B cell (primary cell): ENCODE results near the gene TYROBP. TPM values are rescaled to one million over a fixed set of nuclear protein-coding genes. Genes with fewer than 3 reads are reported as not detected.
A peak's percentile ranks its signal among the peaks of the same experiment; 100 is the strongest.

Source experiments
- ATAC-seq: fragments of 200-7000 bp; cut with Tn5 transposase; one replicate; pipeline ENCODE4 v1.10.0; 2021; ENCODE audit warnings: low read depth, mild to moderate bottlenecking, moderate number of reproducible peaks, moderate library complexity
- CTCF ChIA-PET: fragments of 350-600 bp; sonication (Branson Sonifier 250); formaldehyde crosslinking; loops from one replicate; lab custom pipeline; 2021; ENCODE audit warnings: antibody characterized with exemption, inconsistent platforms; lab: Charles Lee
- POLR2A ChIA-PET: fragments of 350-600 bp; sonication (Branson Sonifier 250); formaldehyde crosslinking; loops from one replicate; lab custom pipeline; 2021; ENCODE audit warnings: antibody characterized with exemption; lab: Charles Lee
- DNase-seq: peaks from one replicate; pipeline ENCODE4 v3.0.0; 2013
- H2AFZ ChIP-seq: 2 replicates; pipeline ENCODE4 v1.6.1; 2012; ENCODE audit warnings: mild to moderate bottlenecking, low read depth, low read length; ENCODE audit not compliant: insufficient read depth, poor library complexity, severe bottlenecking
- H3K27ac ChIP-seq, 2 donors: 1 replicate in 1 of 2; 2 replicates in 1 of 2; pipeline ENCODE4 v1.5.1; 2012 to 2013; ENCODE audit warnings: low read length in 2 of 2, mild to moderate bottlenecking in 2 of 2, moderate library complexity in 1 of 2
- H3K27me3 ChIP-seq, 4 experiments: fragments of 200-600 bp in 1 of 4; sonication (generic) in 1 of 4; replicated peaks in 1 of 4; 1 replicate in 2 of 4; 2 replicates in 2 of 4; pipeline versions ENCODE4 v1.6.1 to v1.7.0; 2013 to 2016; ENCODE audit warnings: low read length in 3 of 4, mild to moderate bottlenecking in 2 of 4, mixed read lengths in 1 of 4, moderate library complexity in 1 of 4; ENCODE audit not compliant: insufficient read depth in 4 of 4, control insufficient read depth in 3 of 4; ENCODE audit errors: control extremely low read depth in 1 of 4
- H3K36me3 ChIP-seq, 2 experiments: replicated peaks in 1 of 2; 1 replicate in 1 of 2; 2 replicates in 1 of 2; pipeline versions ENCODE4 v1.6.1 to v1.7.1; 2013; ENCODE audit warnings: low read length in 1 of 2; ENCODE audit not compliant: insufficient read depth in 2 of 2, control insufficient read depth in 1 of 2; ENCODE audit errors: control extremely low read depth in 1 of 2, extremely low read depth in 1 of 2
- H3K4me1 ChIP-seq, 2 donors: fragments of 200-600 bp in 1 of 2; sonication (generic) in 1 of 2; 1 replicate in 1 of 2; 2 replicates in 1 of 2; pipeline versions ENCODE4 v1.5.1 to v1.6.1; 2013 to 2017; ENCODE audit warnings: low read length in 2 of 2; ENCODE audit not compliant: control insufficient read depth in 2 of 2, insufficient read depth in 2 of 2
- H3K4me2 ChIP-seq: replicated peaks from 2 replicates; pipeline ENCODE3; 2012; ENCODE audit warnings: mild to moderate bottlenecking, low read depth, low read length; ENCODE audit not compliant: poor library complexity, severe bottlenecking
- H3K4me3 ChIP-seq, 5 experiments: fragments of 200-600 bp in 1 of 5; sonication (generic) in 1 of 5; 1 replicate in 3 of 5; 2 replicates in 2 of 5; pipeline versions ENCODE4 v1.5.1 to v1.7.0; 2011 to 2016; ENCODE audit warnings: low read length in 4 of 5, mild to moderate bottlenecking in 4 of 5, low read depth in 2 of 5, control low read depth in 1 of 5, moderate library complexity in 1 of 5; ENCODE audit not compliant: insufficient read depth in 1 of 5; ENCODE audit errors: control extremely low read depth in 1 of 5, extremely low read depth in 1 of 5
- H3K79me2 ChIP-seq: fragments of 200-600 bp; sonication (generic); one replicate; pipeline ENCODE4 v1.6.0; 2016; ENCODE audit warnings: low read length; ENCODE audit not compliant: control insufficient read depth, insufficient read depth
- H3K9ac ChIP-seq: fragments of 200-600 bp; sonication (generic); 2 replicates; pipeline ENCODE4 v1.6.1; 2017; ENCODE audit warnings: mild to moderate bottlenecking, low read length, moderate library complexity
- H3K9me3 ChIP-seq, 3 donors: one replicate each; pipeline versions ENCODE4 v1.6.1 to v1.7.1; 2013; ENCODE audit warnings: low read length in 2 of 3; ENCODE audit not compliant: control insufficient read depth in 2 of 3, insufficient read depth in 1 of 3; ENCODE audit errors: control extremely low read depth in 1 of 3
- H4K20me1 ChIP-seq: 2 replicates; pipeline ENCODE4 v1.6.0; 2012; ENCODE audit warnings: mild to moderate bottlenecking, low read length; ENCODE audit not compliant: insufficient read depth, control insufficient read depth, poor library complexity, severe bottlenecking
- H3K27ac Mint-ChIP-seq: one replicate; pipeline ENCODE4 v1.8.0; 2021; ENCODE audit warnings: mixed read lengths
- H3K27me3 Mint-ChIP-seq: one replicate; pipeline ENCODE4 v1.8.0; 2021; ENCODE audit warnings: mixed read lengths
- H3K4me1 Mint-ChIP-seq: one replicate; pipeline ENCODE4 v1.8.0; 2021; ENCODE audit warnings: mixed read lengths
- H3K4me3 Mint-ChIP-seq: one replicate; pipeline ENCODE4 v1.8.0; 2021; ENCODE audit warnings: mixed read lengths
- H3K9me3 Mint-ChIP-seq: one replicate; pipeline ENCODE4 v1.8.0; 2022; ENCODE audit warnings: mixed read lengths; ENCODE audit not compliant: insufficient read depth
- CTCF ChIP-seq: fragments of 200-600 bp; IDR thresholded peaks from one replicate; pipeline ENCODE4 v1.8.0; 2022; ENCODE audit warnings: antibody characterized with exemption, mild to moderate bottlenecking
- EZH2 ChIP-seq: IDR thresholded peaks from 2 replicates; pipeline ENCODE4 v1.6.1; 2012; ENCODE audit warnings: borderline replicate concordance, low read depth, mild to moderate bottlenecking, moderate library complexity, low read length; ENCODE audit not compliant: insufficient read depth, poor library complexity, severe bottlenecking
- WGBS: methylation state at CpG from one replicate; pipeline ENCODE4 v1.1.5; 2013; ENCODE audit warnings: missing lambda C conversion rate; ENCODE audit not compliant: insufficient coverage; 5-methylcytosine and 5-hydroxymethylcytosine counted together
- intact Hi-C: fragments of 100-400 bp; cut with micrococcal nuclease; formaldehyde crosslinking; loops from one replicate; pipeline ENCODE4 v1.10.0; 2022
- polyA plus RNA-seq: library from polyadenylated mRNA; depleted of rRNA; stranded (reverse); fragments of >200 nt; gene quantifications from 2 replicates; pipeline ENCODE4 v1.2.3, GENCODE V29; 2012
- total RNA-seq, 2 donors: library from RNA; stranded (reverse); fragments of 120-200 nt in 1 of 2; gene quantifications; 1 replicate in 1 of 2; 2 replicates in 1 of 2; pipeline versions ENCODE4 v1.2.3 to v1.2.4, GENCODE V29; 2013 to 2022

Gene TYROBP
- total and polyA plus RNA-seq, 2 donors (not counting 1 experiment from before 2014, with no cell fraction given): 2.7 to 25.6 TPM

- no peak for TF ChIP-seq CTCF
- no peak for TF ChIP-seq EZH2
- Histone ChIP-seq H3K36me3 (no peaks in the 10 kb centered on the region), H3K27me3 (no peaks in the 10 kb centered on the region), H3K79me2 (no peaks in the 10 kb centered on the region), H3K4me3 (no peak overlapping the region), H4K20me1 (no peaks in the 10 kb centered on the region), H3K4me1 (peaks cover 34 to 48% of the 10 kb centered on the region in 2 donors), H3K4me2 (peak overlapping the region; percentile 44), H2AFZ (no peak overlapping the region), H3K27ac (peak overlapping the region; percentile 50 to 86), H3K9me3 (peaks cover 0 to 9% (median 0%) of the 10 kb centered on the region in 3 donors), H3K9ac (no peak overlapping the region)
- peak overlapping the region; percentile 97 for H3K27ac Mint-ChIP-seq
- POLR2A ChIA-PET: interaction anchor here (0.7 to 3.5 kb wide), 6 partner anchors 19 to 722 kb away, joined by 3 to 34 read pairs (median 8); partner anchors contain the start of gene NFKBID
- peak overlapping the region; percentile 85 for H3K4me3 Mint-ChIP-seq
- H3K4me1 Mint-ChIP-seq: peaks cover 41% of the 10 kb centered on the region
- ATAC-seq (peak; percentile 32), DNase-seq (peak; percentile 88)
- intact Hi-C loops: loop anchor here (1.0 kb wide), 1 partner anchor 19 kb away; no protein-coding TSS in a partner anchor
- no peaks in the 10 kb centered on the region for H3K9me3 Mint-ChIP-seq
- 7% methylated on average over 2 of the region's 5 CpGs for WGBS
- CTCF ChIA-PET: interaction anchor here (0.7 to 8.0 kb wide), 3 partner anchors 22 to 47 kb away, joined by 3 to 168 read pairs (median 4); no protein-coding TSS in a partner anchor
- no peaks in the 10 kb centered on the region for H3K27me3 Mint-ChIP-seq
These were observed 20.4 kb upstream of the TYROBP start for GRCh38 chr19:35928507-35928906.

GRCh38 chr19:35925501-35925900 lies 17.4 kb upstream of the TYROBP start:
- H4K20me1 ChIP-seq: no peaks in the 10 kb centered on the region
- Mint-ChIP-seq H3K9me3 (no peaks in the 10 kb centered on the region), H3K27me3 (no peaks in the 10 kb centered on the region), H3K4me3 (no peak overlapping the region), H3K4me1 (peaks cover 32% of the 10 kb centered on the region), H3K27ac (peak overlapping the region; percentile 2)
- TF ChIP-seq EZH2 (no peak), CTCF (no peak)
- 93% methylated on average over 1 of the region's 3 CpGs for WGBS
- no peaks in the 10 kb centered on the region for H3K79me2 ChIP-seq
- H3K27me3 ChIP-seq: no peaks in the 10 kb centered on the region
- ATAC-seq (no peak), DNase-seq (no peak)
- H3K4me1 ChIP-seq: peaks cover 24 to 33% of the 10 kb centered on the region in 2 donors
- POLR2A ChIA-PET: interaction anchor here (0.6 to 1.3 kb wide), 2 partner anchors 16 to 42 kb away, joined by 3 to 6 read pairs; no protein-coding TSS in a partner anchor
- H3K4me3 ChIP-seq: no peak overlapping the region
- no peaks in the 10 kb centered on the region for H3K36me3 ChIP-seq
- no peak overlapping the region for H2AFZ ChIP-seq
- no peak overlapping the region for H3K4me2 ChIP-seq
- intact Hi-C loops: no loop called here
- no peak overlapping the region for H3K9ac ChIP-seq
- no peak overlapping the region for H3K27ac ChIP-seq
- CTCF ChIA-PET: interaction anchor here (1.4 to 4.2 kb wide), 3 partner anchors 10 to 42 kb away, joined by 3 to 15 read pairs (median 4); no protein-coding TSS in a partner anchor
- H3K9me3 ChIP-seq: peaks cover 0 to 9% (median 0%) of the 10 kb centered on the region in 3 donors
